HT1080 (cell line): Measurements from ENCODE around the gene NT5DC2. TPM values are rescaled to one million over a fixed set of nuclear protein-coding genes. Genes with fewer than 3 reads are reported as not detected.

ENCODE experiments used
- DNase-seq: peaks from one replicate; pipeline ENCODE4 v3.0.0-alpha.2; 2015; ENCODE audit warnings: low read depth
- total RNA-seq: library from RNA; depleted of rRNA; stranded (reverse); fragments of >200 nt; shearing (Covaris generic); gene quantifications from 2 replicates; pipeline ENCODE4 v1.2.3, GENCODE V29; 2014

Gene NT5DC2
- total RNA-seq, 1 experiment from 2014 or later = 122 TPM

- no peak for DNase-seq
Measured at GRCh38 chr3:52525680-52526561, 7.7 kb downstream of the NT5DC2 start.

GRCh38 chr3:52524752-52525679, 8.6 kb downstream of the NT5DC2 start:
- no peak for DNase-seq

GRCh38 chr3:52524258-52524751, 9.4 kb downstream of the NT5DC2 start:
- DNase-seq = no peak

- DNase-seq = no peak
Measured at GRCh38 chr3:52523386-52524257, 10.0 kb downstream of the NT5DC2 start.

GRCh38 chr3:52522651-52523251, 10.9 kb downstream of the NT5DC2 start:
- no peak for DNase-seq

GRCh38 chr3:52521881-52522650, 11.6 kb downstream of the NT5DC2 start:
- DNase-seq = no peak

- no peak for DNase-seq
Measured at GRCh38 chr3:52521488-52521824, 12.2 kb downstream of the NT5DC2 start.

GRCh38 chr3:52520716-52521487, 12.8 kb downstream of the NT5DC2 start:
- DNase-seq = no peak

- DNase-seq = no peak
Measured at GRCh38 chr3:52520141-52520667, 13.5 kb downstream of the NT5DC2 start.

GRCh38 chr3:52519445-52520140, 14.1 kb downstream of the NT5DC2 start:
- no peak for DNase-seq

- no peak for DNase-seq
Measured at GRCh38 chr3:52518723-52519444, 14.8 kb downstream of the NT5DC2 start.

- no peak for DNase-seq
Measured at GRCh38 chr3:52517796-52518722, 15.6 kb downstream of the NT5DC2 start.

GRCh38 chr3:52516509-52517195, 17.0 kb downstream of the NT5DC2 start:
- DNase-seq = no peak

- no peak for DNase-seq
Measured at GRCh38 chr3:52515192-52515591, 18.5 kb downstream of the NT5DC2 start.

GRCh38 chr3:52514576-52514975, 19.1 kb downstream of the NT5DC2 start:
- no peak for DNase-seq

GRCh38 chr3:52513281-52513680, 20.4 kb downstream of the NT5DC2 start:
- DNase-seq = no peak
